Endodermal cell (in vitro differentiated cells): ENCODE results near the gene PACS1. TPM values are rescaled to one million over a fixed set of nuclear protein-coding genes. Genes with fewer than 3 reads are reported as not detected.

Experiments
- DNase-seq: peaks from one replicate; pipeline ENCODE4 v3.0.0-alpha.2; 2017
- H3K27ac ChIP-seq: 2 replicates; pipeline ENCODE4 v1.5.1; 2013; ENCODE audit warnings: mild to moderate bottlenecking, low read depth, low read length, moderate library complexity
- H3K27me3 ChIP-seq: 2 replicates; pipeline ENCODE4 v1.6.1; 2013; ENCODE audit warnings: mild to moderate bottlenecking, low read length, moderate library complexity; ENCODE audit not compliant: insufficient read depth, control insufficient read depth, poor library complexity, severe bottlenecking
- H3K36me3 ChIP-seq: 2 replicates; pipeline ENCODE4 v1.7.0; 2013; ENCODE audit warnings: mild to moderate bottlenecking, low read length, moderate library complexity; ENCODE audit not compliant: control insufficient read depth, insufficient read depth
- H3K4me1 ChIP-seq: one replicate; pipeline ENCODE4 v1.7.0; 2013; ENCODE audit warnings: low read length; ENCODE audit not compliant: control insufficient read depth, insufficient read depth
- H3K4me3 ChIP-seq: 2 replicates; pipeline ENCODE4 v1.5.1; 2013; ENCODE audit warnings: mild to moderate bottlenecking, low read length, moderate library complexity
- H3K9ac ChIP-seq: 2 replicates; pipeline ENCODE4 v1.6.1; 2013; ENCODE audit warnings: mild to moderate bottlenecking, low read length, moderate library complexity; ENCODE audit not compliant: poor library complexity, severe bottlenecking; ENCODE audit errors: extremely low read depth
- H3K9me3 ChIP-seq: 2 replicates; pipeline ENCODE4 v1.6.1; 2013; ENCODE audit warnings: mild to moderate bottlenecking, low read length, moderate library complexity; ENCODE audit not compliant: control insufficient read depth
- H3K27ac Mint-ChIP-seq: 2 replicates; pipeline ENCODE4 v1.8.0; 2020; ENCODE audit warnings: mixed read lengths
- H3K27me3 Mint-ChIP-seq: 2 replicates; pipeline ENCODE4 v1.8.0; 2021; ENCODE audit warnings: mild to moderate bottlenecking, mixed read lengths; ENCODE audit not compliant: insufficient read depth
- H3K36me3 Mint-ChIP-seq: 2 replicates; pipeline ENCODE4 v1.8.0; 2020; ENCODE audit warnings: low read depth, mixed read lengths
- H3K4me1 Mint-ChIP-seq: 2 replicates; pipeline ENCODE4 v1.8.0; 2020; ENCODE audit warnings: mixed read lengths
- H3K4me3 Mint-ChIP-seq: 2 replicates; pipeline ENCODE4 v1.8.0; 2020; ENCODE audit warnings: mild to moderate bottlenecking, moderate library complexity, mixed read lengths
- H3K9me3 Mint-ChIP-seq: 2 replicates; pipeline ENCODE4 v1.8.0; 2020; ENCODE audit warnings: mild to moderate bottlenecking, mixed read lengths
- CTCF ChIP-seq: fragments of 200-600 bp; sonication (generic); conservative IDR thresholded peaks from 2 replicates; pipeline ENCODE4 v1.5.0; 2021; ENCODE audit warnings: antibody characterized with exemption, mild to moderate bottlenecking
- WGBS, 2 experiments: methylation state at CpG; one replicate each; pipeline versions ENCODE4 v1.1.5 to v1.1.7; 2013; ENCODE audit warnings: missing lambda C conversion rate in 2 of 2, mixed read lengths in 1 of 2; ENCODE audit not compliant: insufficient coverage in 1 of 2, insufficient read length in 1 of 2; 5-methylcytosine and 5-hydroxymethylcytosine counted together
- total RNA-seq, 2 donors: library from RNA; stranded (reverse); fragmentation: NEBNext Ultra II Directional in 1 of 2; extraction: Animal tissue kit (Norgen Biotek cat#: 25700) in 1 of 2; gene quantifications; 2 replicates in 1 of 2; 3 replicates in 1 of 2; pipeline ENCODE4 v1.2.1, GENCODE V29; 2021

The PACS1 gene
- total RNA-seq, 2 donors from 2014 or later = 67.0 to 67.1 TPM

- peak overlapping the region; percentile 48 for H3K27ac Mint-ChIP-seq
- WGBS, 2 experiments = 64 to 77% methylated on average over 4 to 11 of the region's 12 CpGs
- H3K4me3 Mint-ChIP-seq = no peak overlapping the region
Measured at GRCh38 chr11:66264914-66265313, 194.8 kb downstream of the PACS1 start.

GRCh38 chr11:66265531-66266377 is 195.7 kb downstream of the PACS1 start:
- peaks cover 13% of the 10 kb centered on the region for H3K4me1 Mint-ChIP-seq
- no peak for TF ChIP-seq CTCF
- no peak overlapping the region for H3K27ac Mint-ChIP-seq
- no peaks in the 10 kb centered on the region for H3K9me3 Mint-ChIP-seq
- no peaks in the 10 kb centered on the region for H3K27me3 Mint-ChIP-seq
- Histone ChIP-seq H3K9ac (no peak overlapping the region), H3K9me3 (no peaks in the 10 kb centered on the region), H3K4me1 (no peaks in the 10 kb centered on the region), H3K27me3 (no peaks in the 10 kb centered on the region), H3K4me3 (no peak overlapping the region), H3K36me3 (peaks cover 42% of the 10 kb centered on the region), H3K27ac (no peak overlapping the region)
- WGBS, 2 experiments = 95 to 97% methylated on average over 11 to 26 of the region's 26 CpGs
- no peak for DNase-seq
- H3K36me3 Mint-ChIP-seq = peaks cover 32% of the 10 kb centered on the region
- no peak overlapping the region for H3K4me3 Mint-ChIP-seq

More at GRCh38 chr11:66264914-66265313, 194.8 kb downstream of the PACS1 start:
- DNase-seq = peak; percentile 90
- peak; percentile 77 for TF ChIP-seq CTCF
- H3K4me1 Mint-ChIP-seq = peaks cover 13% of the 10 kb centered on the region
- H3K4me1 ChIP-seq = no peaks in the 10 kb centered on the region
- H3K27me3 Mint-ChIP-seq = no peaks in the 10 kb centered on the region
- no peaks in the 10 kb centered on the region for H3K9me3 Mint-ChIP-seq
- no peak overlapping the region for H3K4me3 ChIP-seq
- H3K27ac ChIP-seq = no peak overlapping the region
- no peaks in the 10 kb centered on the region for H3K27me3 ChIP-seq
- peaks cover 43% of the 10 kb centered on the region for H3K36me3 ChIP-seq
- H3K36me3 Mint-ChIP-seq = peaks cover 33% of the 10 kb centered on the region
- H3K9me3 ChIP-seq = no peaks in the 10 kb centered on the region
- H3K9ac ChIP-seq = no peak overlapping the region

GRCh38 chr11:66266378-66267038 is 196.4 kb downstream of the PACS1 start:
- 91 to 93% methylated on average over 17 to 20 of the region's 20 CpGs for WGBS, 2 experiments
- Histone ChIP-seq H3K4me1 (no peaks in the 10 kb centered on the region), H3K36me3 (peaks cover 46% of the 10 kb centered on the region), H3K27me3 (no peaks in the 10 kb centered on the region), H3K27ac (no peak overlapping the region), H3K9me3 (no peaks in the 10 kb centered on the region), H3K9ac (no peak overlapping the region), H3K4me3 (no peak overlapping the region)
- no peaks in the 10 kb centered on the region for H3K27me3 Mint-ChIP-seq
- no peaks in the 10 kb centered on the region for H3K9me3 Mint-ChIP-seq
- peaks cover 13% of the 10 kb centered on the region for H3K4me1 Mint-ChIP-seq
- H3K36me3 Mint-ChIP-seq = peaks cover 32% of the 10 kb centered on the region
- no peak for TF ChIP-seq CTCF
- peak overlapping the region; percentile 72 for H3K27ac Mint-ChIP-seq
- peak overlapping the region; percentile 79 for H3K4me3 Mint-ChIP-seq
- DNase-seq = no peak
